Stimulated activated naive CD8-positive, alpha-beta T cell treated with anti-CD3 and anti-CD28 coated beads, Interleukin-15, Interleukin-2, amounts not matched to agents 100 U/mL and 50 U/mL, for 24 hours (primary cell): Measurements from ENCODE around the gene ANKAR.
"Not testable (repeated sequence)": the region's sequence is repeated elsewhere in the genome, so short reads cannot be mapped to it uniquely, and the experiment has no call there.

ENCODE experiments used
- ATAC-seq: fragments of 150-1000 bp; cut with Tn5 transposase; one replicate; pipeline ENCODE4 v1.10.0; 2021
- DNase-seq: peaks from one replicate; pipeline ENCODE4 v3.0.0; 2021

The ANKAR gene

DNA sequence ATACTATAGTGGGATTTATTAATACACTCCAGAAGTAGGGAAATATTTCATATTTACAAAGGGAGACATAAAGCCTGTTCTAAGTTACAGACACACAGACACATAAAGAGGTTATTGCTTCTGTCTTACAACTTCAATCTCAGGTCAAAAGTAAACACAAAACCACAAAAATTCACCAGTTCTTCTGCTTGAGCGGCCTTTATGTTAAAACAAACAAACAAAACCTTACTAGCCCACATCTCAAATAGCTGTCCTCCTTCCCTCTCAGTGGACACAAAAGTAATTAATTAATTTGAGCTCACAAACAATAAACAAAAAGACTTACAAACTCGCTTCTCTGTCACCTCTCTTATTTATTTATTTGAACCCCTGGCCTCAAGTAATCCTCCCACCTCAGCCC is 14.7 kb upstream of the ANKAR start:
- ATAC-seq (no peak), DNase-seq (no peak)

DNA sequence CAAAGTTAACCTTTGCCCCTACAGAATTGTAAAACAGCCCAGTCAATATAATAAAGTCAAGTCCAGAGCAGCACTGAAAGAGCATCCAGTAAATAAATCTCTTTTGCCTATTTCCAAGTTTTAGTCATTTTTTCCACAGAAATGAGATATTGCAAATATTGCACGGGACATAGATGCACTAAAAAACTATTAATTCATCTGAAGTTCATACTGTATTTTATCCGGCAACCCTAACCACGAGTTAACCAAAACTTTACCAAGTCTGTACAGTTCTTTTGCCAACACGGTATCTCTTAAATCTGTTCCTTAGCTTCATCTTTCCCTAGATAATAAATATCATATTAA is 13.7 kb upstream of the ANKAR start:
- ATAC-seq = no peak
- DNase-seq = no peak

DNA sequence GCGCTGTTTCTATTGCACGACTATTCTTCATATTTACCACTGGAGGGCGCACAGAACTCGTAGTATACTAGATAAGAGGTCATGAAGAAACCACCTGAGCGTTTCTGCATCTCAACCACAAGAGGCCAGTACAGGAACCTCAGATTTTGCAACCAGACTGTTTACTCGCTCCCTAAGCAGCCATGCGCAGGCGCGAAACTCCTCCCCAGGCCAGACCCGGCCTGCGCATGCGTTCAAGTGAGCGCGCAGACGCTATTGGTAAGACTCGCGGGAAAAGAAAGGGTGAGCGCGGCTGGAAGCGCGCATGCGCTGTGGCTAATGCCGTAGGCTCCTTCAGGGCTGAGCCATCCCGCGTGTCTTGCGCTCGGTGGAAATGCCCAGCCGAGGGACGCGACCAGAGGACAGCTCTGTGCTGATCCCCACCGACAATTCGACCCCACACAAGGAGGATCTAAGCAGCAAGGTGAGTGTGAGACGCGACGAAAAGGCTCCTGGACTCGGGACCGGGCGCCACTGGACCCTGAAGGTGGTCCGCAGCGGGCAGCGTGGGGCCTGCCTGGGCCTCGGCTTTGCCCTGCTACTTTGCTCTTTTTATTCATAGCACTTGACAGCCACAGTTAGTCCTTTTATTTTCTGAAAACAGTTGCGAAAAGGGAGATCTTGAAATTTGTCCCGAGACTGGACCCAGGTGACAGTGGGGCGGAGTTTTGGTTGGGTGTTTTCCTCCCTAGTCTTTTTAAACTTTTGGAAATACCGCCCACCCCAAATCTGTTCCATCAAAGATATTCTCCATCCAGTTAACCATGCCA is 13.1 kb upstream of the ANKAR start, which contains the start of gene ASNSD1:
TSS of gene ASNSD1 (plus strand) at position 312 of the 809 bp plus-strand sequence. CDS start 4,674 bp downstream, outside the sequence.
- ATAC-seq (peak; percentile 94), DNase-seq (peak; percentile 98)

DNA sequence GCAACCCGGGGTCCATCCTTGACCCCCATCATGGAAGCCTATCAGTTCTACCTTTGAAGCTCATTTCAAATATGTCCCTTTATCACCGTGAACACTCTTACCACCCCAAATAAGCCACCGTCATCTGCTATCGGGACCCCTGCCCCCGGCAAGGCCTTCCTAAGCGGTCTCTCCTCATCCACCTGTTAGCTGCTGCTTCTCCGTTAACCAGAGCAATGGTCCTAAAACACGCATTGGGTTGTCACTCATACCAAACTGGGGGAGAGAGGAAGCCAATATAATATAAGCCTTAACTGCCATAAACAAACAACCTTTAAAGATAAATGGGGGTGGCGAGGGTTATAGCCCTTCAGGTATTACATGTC is 12.5 kb upstream of the ANKAR start:
- no peak for DNase-seq

DNA sequence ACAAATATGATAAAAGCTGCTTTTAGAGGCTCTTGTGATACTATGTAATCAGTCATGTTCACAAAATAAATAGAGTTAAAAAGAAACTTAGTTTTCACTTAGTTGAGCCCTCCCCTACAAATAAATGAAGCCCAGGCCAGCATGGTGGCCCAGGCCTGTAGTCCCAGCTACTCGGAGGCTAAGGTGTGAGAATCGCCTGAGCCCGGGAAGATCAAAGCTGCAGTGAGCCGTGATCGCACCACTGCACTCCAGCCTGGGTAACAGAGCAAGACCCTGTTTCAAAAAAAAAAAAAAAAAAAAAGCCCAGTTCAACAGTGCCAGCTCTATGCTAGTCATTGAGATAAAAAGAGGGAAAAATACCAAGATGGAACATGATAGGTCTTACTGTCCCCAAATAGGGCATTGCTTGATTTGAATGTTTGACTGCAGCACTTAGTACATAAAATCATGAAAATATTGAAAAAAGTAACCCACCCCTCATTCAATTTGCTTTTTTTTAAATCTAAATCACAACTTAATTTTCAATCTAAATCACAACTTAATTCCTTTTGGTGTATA is 11.7 kb upstream of the ANKAR start:
- ATAC-seq = no peak
- no peak for DNase-seq

More for the DNA sequence above, 12.5 kb upstream of the ANKAR start:
- no peak for ATAC-seq

DNA sequence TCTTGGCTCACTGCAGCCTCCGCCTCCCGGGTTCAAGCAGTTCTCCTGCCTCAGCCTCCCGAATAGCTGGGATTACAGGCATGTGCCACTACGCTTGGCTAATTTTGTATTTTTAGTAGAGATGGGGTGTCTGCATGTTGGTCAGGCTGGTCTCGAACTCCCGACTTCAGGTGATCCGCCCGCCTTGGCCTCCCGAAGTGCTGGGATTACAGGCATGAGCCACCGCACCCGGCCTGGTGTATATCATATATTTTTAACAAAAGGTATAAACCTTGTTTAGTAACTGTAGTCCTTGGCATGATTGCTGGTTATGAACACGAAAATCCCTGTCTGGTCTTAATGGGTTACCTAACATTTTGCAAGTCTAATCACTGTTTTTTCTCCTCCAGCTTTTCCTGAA is 11.2 kb upstream of the ANKAR start:
- not testable (repeated sequence) for DNase-seq, ATAC-seq

DNA sequence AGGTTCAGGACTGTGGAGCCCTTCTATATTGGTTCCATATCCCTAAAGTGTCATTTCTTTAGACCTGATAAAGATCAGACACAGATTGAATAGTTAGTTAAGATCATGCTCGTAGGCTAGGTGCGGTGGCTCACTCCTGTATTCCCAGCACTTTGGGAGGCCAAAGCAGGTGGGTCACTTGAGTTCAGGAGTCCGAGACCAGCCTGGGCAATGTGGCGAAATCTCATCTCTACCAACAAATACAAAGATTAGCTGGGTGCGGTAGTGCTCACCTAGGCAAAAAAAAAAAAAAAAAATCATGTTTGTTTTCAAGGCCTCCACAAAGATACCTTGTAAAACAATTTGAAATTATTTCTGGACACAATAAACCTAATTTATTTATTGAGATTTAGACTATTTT is 4.6 kb upstream of the ANKAR start:
- ATAC-seq (no peak), DNase-seq (no peak)

DNA sequence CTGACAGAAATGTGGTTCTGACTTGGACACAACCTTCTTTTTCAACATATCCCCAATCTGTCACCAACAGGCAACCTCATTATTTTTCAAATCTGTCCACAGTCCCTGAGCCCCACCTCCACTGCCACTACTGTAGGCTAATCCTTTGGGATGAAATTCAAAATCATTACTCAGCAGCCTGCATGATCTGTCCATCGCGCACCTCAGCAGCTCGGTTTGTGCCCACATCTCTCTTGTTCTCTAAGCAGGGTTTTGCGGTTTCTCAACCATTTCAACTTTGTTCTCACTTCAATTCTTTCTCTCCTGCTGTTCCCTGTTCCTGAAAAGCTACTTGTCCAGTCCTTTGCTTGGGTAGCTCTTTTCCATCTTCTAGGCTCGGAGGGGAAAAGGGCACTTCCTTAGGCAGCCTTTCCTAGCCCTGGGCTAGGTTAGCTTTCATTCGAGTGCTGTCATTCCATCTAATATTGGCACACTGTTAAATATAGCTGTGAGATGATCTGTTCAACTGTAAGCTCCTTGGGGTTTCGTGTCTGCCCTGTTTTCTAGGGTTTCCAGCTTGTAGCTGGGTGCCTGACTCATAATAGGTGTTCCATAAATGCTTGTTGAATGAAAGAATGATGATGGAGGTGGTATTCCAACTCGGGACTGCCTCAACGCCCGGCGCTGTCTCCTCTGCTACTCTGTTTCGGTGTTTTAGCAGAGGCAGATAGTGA is 653 bp upstream of the ANKAR start:
- DNase-seq (no peak), ATAC-seq (peak; percentile 41)

DNA sequence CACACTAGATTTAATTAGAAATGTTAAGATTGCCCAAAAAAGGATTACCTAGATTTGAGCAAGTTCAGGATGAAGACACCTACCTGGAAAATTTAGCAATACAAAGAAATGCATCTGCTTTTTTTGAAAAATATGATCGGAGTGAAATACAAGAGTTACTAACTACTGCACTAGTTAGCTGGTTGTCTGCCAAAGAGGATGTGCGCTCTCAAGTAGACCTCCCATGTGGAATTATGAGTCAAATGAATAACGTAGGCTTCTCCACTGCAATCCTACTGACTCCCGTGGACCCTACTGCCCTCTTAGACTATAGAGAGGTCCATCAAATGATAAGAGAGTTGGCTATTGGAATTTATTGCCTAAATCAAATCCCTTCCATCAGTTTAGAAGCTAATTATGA is 2.0 kb downstream of the ANKAR start:
- no peak for ATAC-seq
- DNase-seq = no peak

DNA sequence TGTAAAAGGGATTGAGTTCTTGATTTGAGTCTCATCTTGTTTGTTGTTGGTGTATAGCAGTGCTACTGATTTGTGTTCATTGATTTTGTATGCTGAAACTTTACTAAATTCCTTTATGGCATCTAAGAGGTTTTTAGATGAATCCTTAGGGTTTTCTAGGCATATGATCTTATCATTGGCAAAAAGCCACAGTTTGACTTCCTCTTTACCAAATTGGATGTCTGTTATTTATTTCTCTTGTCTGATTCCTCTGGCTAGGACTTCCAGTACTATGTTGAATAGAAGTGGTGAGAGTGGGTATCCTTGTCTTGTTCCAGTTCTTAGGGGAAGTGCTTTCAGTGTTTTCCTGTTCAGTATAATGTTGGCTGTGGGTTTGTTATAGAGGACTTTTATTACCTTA is 4.8 kb downstream of the ANKAR start:
- DNase-seq (no peak), ATAC-seq (no peak)

DNA sequence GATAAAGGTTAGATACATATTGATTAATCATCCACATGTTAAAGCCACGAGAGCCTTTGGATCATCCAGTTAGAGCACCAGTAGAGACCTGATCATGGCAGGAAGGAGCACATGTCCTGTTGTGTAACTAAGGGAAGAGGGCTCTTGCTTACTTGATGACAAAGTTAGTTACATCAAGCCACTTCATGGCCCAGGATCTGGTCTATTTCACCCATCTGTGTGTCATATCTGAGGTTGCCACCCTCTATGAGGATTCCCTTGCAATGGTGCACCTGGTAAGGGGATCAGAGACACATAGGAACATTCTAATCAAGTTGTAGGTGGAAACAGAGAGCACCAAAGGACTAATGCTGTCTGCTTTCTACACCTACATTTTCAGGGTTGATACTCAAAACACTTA is 6.7 kb downstream of the ANKAR start:
- peak; percentile 22 for ATAC-seq
- no peak for DNase-seq

DNA sequence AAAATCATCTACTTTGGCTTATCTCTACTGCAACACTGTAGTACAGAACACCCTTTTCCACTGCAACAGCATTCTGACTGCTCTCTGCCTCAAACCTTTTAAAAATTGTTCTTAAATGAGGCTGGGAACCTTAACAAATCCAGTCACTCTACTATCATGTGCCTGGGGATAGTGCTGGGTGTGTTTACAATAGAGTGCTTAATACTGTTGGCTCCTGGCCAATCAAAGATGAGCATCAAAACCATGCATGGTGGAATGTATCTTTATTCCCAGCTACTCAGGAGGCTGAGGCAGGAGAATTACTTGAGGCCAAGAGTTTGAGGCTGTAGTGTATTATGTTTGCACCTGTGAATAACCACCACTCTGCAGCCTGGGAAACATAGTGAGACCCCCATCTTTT is 7.4 kb downstream of the ANKAR start:
- DNase-seq = no peak
- ATAC-seq = no peak

DNA sequence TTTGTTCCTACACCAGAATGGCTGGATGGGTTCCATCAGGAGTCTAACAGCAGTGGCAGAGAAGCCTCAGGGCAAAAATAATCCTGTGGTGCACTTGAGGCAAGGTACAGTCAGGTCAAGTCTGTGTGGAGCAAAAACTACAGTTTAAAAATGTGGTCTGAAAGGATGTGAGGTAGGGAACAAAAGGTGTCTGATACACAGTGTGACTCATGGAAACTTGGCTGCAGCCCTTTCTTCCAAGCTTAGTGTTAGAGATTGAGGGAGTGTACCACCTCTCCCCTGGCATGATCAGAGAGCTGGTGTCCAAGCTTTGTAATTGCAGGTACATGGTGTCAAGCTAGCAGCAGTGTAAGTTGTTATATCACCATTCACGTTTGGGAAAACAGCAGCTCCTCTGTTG is 8.9 kb downstream of the ANKAR start:
- ATAC-seq = peak; percentile 90
- no peak for DNase-seq

DNA sequence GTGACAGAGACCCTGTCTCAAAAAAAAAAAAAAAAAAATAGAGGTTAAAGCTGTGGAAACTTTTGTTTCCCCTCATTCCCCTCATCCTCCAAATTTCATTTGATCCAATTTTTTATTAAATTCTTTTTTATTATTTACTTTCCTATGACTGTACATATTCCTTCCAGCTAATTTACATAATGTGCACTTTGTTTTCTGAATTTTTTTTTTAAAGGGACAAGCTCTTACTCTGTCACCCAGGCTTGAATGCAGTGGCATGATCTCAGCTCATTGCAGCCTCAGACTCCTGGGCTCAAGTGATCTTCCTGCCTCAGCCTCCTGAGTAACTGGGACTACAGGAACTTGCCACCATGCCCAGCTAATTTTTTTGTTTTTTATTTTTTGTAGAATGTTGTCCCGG is 10.3 kb downstream of the ANKAR start:
- ATAC-seq (no peak), DNase-seq (no peak)

DNA sequence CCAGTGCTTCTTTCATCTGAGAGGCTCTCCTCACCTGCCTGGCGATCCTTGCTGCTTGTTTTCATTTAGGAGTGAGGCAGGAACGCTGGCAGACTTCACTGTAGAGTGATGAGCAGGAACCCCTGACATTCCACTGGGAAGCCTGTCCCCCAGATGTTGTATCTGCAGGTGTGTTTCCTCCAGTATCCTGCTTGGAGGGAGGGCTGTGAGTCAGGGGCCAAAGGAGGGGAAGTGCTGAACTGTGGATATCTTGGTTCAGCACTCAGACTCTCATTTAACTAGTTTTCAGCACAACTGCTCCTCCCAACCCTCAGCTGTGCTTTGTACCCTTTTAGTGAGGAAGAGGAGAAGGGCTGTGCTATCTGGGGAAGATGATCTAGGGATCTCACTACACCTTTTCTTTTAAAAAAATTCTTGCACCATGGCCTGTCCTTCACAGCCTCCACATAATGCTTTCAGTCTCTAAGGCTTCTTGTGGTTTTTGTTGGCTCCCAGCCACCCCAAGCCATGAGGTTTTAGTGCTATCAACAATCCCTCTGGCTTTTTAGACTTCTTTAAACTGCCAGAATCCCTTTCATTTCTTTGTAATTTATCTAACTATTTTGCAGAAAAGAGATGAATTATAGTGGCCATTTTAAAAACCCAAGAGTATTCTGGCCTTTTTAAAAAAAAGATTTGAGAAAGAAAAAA is 11.2 kb downstream of the ANKAR start:
- no peak for DNase-seq
- ATAC-seq = no peak

DNA sequence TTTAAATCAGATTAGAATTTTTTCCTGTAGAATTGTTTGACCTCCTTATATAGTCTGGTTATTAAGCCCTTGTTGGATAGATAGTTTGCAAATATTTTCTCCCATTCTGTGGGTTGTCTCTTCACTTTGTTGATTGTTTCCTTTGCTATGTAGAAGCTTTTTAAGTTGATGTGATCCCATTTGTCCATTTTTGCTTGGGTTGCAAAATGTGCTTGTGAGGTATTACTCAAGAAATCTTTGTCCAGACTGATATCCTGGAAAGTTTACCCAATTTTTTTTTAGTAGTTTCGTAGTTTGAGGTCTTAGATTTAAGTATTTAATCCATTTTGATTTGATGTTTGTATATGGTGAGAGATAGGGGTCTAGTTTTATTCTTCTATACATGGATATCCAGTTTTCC is 13.3 kb downstream of the ANKAR start:
- DNase-seq, ATAC-seq: not testable (repeated sequence)

DNA sequence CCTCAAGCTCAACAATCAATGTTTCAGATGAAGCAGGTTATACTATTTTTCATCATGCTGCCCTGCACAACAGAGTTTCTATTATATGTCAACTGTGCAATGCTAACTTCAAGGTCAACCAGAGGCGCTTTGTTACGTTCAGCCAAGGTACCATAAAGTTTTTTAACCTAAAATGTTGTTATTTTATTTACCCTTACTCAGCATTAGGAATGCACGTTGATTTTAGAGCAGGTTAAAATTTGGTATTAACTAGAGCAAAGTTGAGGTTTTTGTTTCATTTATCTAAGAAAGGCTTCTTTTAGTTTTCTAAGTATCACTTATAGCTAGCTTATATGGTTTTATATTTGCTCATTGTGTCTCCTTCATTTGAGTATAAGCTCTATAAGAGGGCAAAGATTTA is 21.8 kb downstream of the ANKAR start:
- ATAC-seq = no peak
- no peak for DNase-seq

DNA sequence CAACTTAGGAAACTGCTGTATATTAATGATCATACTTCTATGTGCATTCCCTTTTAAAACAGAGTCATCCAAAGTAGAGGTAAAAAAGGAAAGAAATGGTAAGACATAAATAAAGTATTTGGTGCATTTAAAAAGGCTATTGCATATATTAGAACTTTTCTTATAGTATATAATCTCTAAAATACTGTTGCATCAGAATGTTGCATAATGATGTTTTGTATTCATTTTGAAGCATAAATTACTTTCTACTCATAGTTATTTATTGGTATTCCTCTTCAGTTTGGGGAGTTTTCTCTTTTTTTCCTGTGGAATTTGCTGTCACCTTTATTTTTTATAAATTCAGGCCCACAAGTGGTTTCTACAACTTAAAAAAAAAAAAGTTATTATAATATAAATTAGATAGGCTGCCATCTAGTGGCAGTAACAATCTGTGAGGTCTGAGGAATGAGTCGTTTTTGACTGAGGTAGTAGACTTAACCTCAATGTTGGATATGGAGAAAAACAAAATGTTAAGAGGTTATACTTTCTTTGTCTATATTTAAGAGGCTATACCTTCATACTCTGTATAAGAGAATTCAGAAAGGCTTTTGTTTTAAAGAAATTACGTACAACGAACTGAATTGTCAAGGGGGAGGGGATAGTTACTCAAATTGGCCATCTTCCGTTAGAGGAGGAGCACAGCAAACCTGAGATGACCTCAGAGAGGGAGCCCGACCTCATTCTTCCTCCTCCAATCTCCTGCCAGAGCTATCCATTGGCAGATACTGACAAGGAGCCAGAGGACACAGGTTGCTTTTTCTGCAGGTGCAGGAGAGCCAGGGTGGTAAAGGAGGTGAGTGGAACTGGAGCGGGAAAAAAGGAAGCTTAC is 23.8 kb downstream of the ANKAR start:
- DNase-seq = peak; percentile 21
- peak; percentile 40 for ATAC-seq

DNA sequence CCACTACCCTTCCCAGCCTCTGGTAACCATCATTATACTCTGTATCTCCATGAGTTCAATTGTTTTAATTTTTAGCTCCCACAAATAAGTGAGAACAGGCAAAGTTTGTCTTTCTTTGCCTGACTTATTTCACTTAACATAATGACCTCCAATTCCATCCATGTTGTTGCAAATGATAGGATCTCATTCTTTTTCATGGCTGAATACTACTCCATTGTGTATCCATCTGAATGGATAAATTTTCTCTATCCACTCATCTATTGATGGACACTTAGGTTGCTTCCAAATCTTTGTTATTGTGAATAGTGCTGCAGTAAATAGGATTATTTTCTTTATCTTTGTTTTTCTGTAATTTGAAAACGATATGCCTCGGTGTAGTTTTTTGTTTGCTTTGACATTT is 26.2 kb downstream of the ANKAR start:
- no peak for DNase-seq
- ATAC-seq = no peak

DNA sequence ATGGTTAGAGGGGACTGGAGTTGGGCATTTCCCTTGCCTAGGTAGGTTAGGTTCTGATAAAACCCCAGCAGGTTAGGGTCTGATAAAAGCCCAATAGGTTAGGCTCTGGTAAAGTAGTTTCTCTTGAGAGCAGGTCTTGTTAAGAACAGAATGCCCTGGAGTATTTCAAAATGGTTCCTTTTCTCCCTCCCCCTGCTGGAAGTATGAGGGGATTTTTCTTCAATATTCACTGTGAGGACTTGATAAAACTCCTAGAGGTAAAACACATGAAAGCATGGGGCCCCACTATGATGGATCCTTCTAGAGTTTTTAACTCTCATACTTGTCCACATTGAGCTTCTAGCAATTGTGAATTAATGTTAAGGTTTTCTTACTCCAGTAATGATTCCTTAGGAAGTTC is 27.6 kb downstream of the ANKAR start:
- DNase-seq = no peak
- no peak for ATAC-seq

DNA sequence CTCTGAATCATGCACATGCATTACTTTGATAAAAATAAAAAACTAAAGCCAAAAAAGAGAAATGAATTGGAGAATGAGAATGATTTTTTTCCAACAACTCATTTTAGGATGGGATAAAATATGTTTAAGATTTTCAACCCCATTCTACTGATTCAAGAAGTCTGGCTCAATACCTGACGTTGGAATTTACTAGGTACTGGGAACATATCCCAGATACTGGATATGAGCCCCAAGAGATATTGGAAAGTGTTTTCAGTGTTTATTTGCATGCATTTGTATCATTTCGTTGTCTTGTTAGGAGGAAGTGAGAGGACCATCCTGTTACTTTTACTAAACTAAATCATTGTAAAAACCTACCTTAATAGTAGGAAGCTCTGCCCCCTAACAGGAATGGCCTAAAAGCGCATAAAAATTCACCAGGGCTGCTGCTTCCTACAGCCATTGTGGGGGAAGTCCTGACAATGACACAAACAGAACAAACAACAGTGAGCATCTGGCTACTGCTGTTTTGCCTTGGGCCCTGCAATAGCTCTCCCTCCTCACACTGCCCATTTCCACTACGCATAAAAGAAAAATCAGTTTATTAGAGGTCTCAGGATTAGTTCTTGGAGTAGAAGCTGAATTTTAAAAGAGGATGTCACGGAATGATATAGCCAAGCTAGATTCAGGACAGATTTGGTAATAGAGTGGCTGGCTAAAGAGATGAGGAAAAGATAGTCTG is 35.2 kb downstream of the ANKAR start:
- ATAC-seq (no peak), DNase-seq (no peak)
